Keratinocyte (primary cell): ENCODE measurements around the gene ZDHHC24. TPM values are rescaled to one million over a fixed set of nuclear protein-coding genes. Genes with fewer than 3 reads are reported as not detected.
A peak's percentile ranks its signal among the peaks of the same experiment; 100 is the strongest.
"Not testable (repeated sequence)": the region's sequence is repeated elsewhere in the genome, so short reads cannot be mapped to it uniquely, and the experiment has no call there.

Experiments
- DNase-seq: peaks from one replicate; pipeline ENCODE4 v3.0.0-alpha.2; 2011; ENCODE audit warnings: low read depth, missing footprints, low spot score
- FAIRE-seq: peaks from 2 replicates; lab custom pipeline; 2011; peaks lifted over from hg19 to GRCh38; lab: Jason Lieb, UNC
- H2AFZ ChIP-seq: 2 replicates; pipeline ENCODE4 v1.6.0; 2012; ENCODE audit warnings: low read length, control low read depth, inconsistent platforms; ENCODE audit not compliant: control insufficient read depth
- H3K27ac ChIP-seq: 2 replicates; pipeline ENCODE4 v1.5.1; 2011; ENCODE audit warnings: low read length; ENCODE audit not compliant: control insufficient read depth, insufficient read depth
- H3K27me3 ChIP-seq: 3 replicates; pipeline ENCODE4 v1.6.0; 2011; ENCODE audit warnings: low read length; ENCODE audit not compliant: control insufficient read depth, insufficient read depth; ENCODE audit errors: extremely low read depth
- H3K36me3 ChIP-seq, 2 experiments: 2 replicates in 1 of 2; 3 replicates in 1 of 2; pipeline ENCODE4 v1.5.1; 2011; ENCODE audit warnings: low read length in 2 of 2, mild to moderate bottlenecking in 1 of 2; ENCODE audit not compliant: control insufficient read depth in 2 of 2, insufficient read depth in 2 of 2; ENCODE audit errors: extremely low read depth in 1 of 2
- H3K4me1 ChIP-seq: 3 replicates; pipeline ENCODE4 v1.5.1; 2011; ENCODE audit warnings: low read length; ENCODE audit not compliant: control insufficient read depth, insufficient read depth; ENCODE audit errors: extremely low read depth
- H3K4me2 ChIP-seq: 3 replicates; pipeline ENCODE4 v1.6.0; 2011; ENCODE audit warnings: low read depth, low read length; ENCODE audit not compliant: control insufficient read depth, insufficient read depth; ENCODE audit errors: extremely low read depth
- H3K4me3 ChIP-seq, 3 experiments: fragments of 200-600 bp in 1 of 3; sonication (generic) in 1 of 3; 2 replicates in 2 of 3; 3 replicates in 1 of 3; pipeline ENCODE4 v1.5.1; 2011 to 2016; ENCODE audit warnings: low read length in 3 of 3, mild to moderate bottlenecking in 3 of 3, control low read depth in 2 of 3, inconsistent platforms in 1 of 3, low read depth in 1 of 3, mixed read lengths in 1 of 3, mixed run types in 1 of 3, moderate library complexity in 1 of 3; ENCODE audit not compliant: control insufficient read depth in 2 of 3, insufficient read depth in 2 of 3; ENCODE audit errors: extremely low read depth in 1 of 3
- H3K79me2 ChIP-seq: 2 replicates; pipeline ENCODE4 v1.6.0; 2012; ENCODE audit warnings: low read length; ENCODE audit not compliant: control insufficient read depth, insufficient read depth
- H3K9ac ChIP-seq: 3 replicates; pipeline ENCODE4 v1.6.0; 2011; ENCODE audit warnings: low read length; ENCODE audit not compliant: control insufficient read depth, insufficient read depth; ENCODE audit errors: extremely low read depth
- H3K9me1 ChIP-seq: 3 replicates; pipeline ENCODE4 v1.6.0; 2011; ENCODE audit warnings: low read length; ENCODE audit not compliant: control insufficient read depth, insufficient read depth; ENCODE audit errors: extremely low read depth
- H3K9me3 ChIP-seq: 2 replicates; pipeline ENCODE4 v1.5.1; 2012; ENCODE audit warnings: low read depth, low read length; ENCODE audit not compliant: control insufficient read depth
- H4K20me1 ChIP-seq: 3 replicates; pipeline ENCODE4 v1.6.0; 2011; ENCODE audit warnings: low read length; ENCODE audit not compliant: control insufficient read depth, insufficient read depth; ENCODE audit errors: extremely low read depth
- CTCF ChIP-seq, 3 experiments: IDR thresholded peaks in 1 of 3; conservative IDR thresholded peaks in 1 of 3; optimal IDR thresholded peaks in 1 of 3; 2 replicates in 2 of 3; 3 replicates in 1 of 3; pipeline versions ENCODE3 to v1.5.1; 2011; ENCODE audit warnings: low read length in 3 of 3, mild to moderate bottlenecking in 3 of 3, moderate library complexity in 2 of 3, control low read depth in 1 of 3, inconsistent platforms in 1 of 3; ENCODE audit not compliant: insufficient read depth in 2 of 3; ENCODE audit errors: extremely low read depth in 1 of 3
- EZH2 ChIP-seq: IDR thresholded peaks from one replicate; pipeline ENCODE4 v1.6.1; 2012; ENCODE audit warnings: inconsistent platforms, mild to moderate bottlenecking, low read length, moderate library complexity
- dilution Hi-C: fragments of 300-500 bp; cut with MboI; formaldehyde crosslinking; loops from one replicate; pipeline ENCODE4 v1.7.0; 2020; ENCODE audit warnings: low sequenced_read_pairs; ENCODE audit not compliant: extremely low pct_ligation_motif_present
- polyA plus RNA-seq, 5 experiments: library from polyadenylated mRNA; depleted of rRNA in 3 of 5; stranded (reverse) in 3 of 5; stranded (forward) in 1 of 5; unstranded in 1 of 5; fragments of >200 nt; gene quantifications; 1 replicate in 1 of 5; 2 replicates in 3 of 5; 3 replicates in 1 of 5; pipeline versions ENCODE4 v1.2.1 to v1.2.3, GENCODE V29; 2011 to 2012; ENCODE audit warnings: missing spikeins in 2 of 5, low read depth in 1 of 5, low replicate concordance in 1 of 5

ZDHHC24 gene
- polyA plus RNA-seq, 1 donor (not counting 4 experiments of a cell fraction or from before 2014, with no cell fraction given) = 4.8 TPM

- Histone ChIP-seq H3K36me3 (peaks cover 0 to 6% of the 10 kb centered on the region in 2 experiments), H2AFZ (peak within 1 kb of the TSS; percentile 92), H3K4me3 (peak within 1 kb of the TSS; percentile 81 to 94 (median 82)), H3K9me3 (no peaks in the 10 kb centered on the region), H3K9me1 (no peaks in the 10 kb centered on the region), H3K79me2 (no peaks in the 10 kb centered on the region), H3K27ac (peak within 1 kb of the TSS; percentile 63), H3K4me2 (peak within 1 kb of the TSS; percentile 94), H3K4me1 (peaks cover 6% of the 10 kb centered on the region), H4K20me1 (no peaks in the 10 kb centered on the region), H3K27me3 (peaks cover 18% of the 10 kb centered on the region), H3K9ac (peak within 1 kb of the TSS; percentile 89)
- dilution Hi-C loops = no loop called here
- DNase-seq (no peak), FAIRE-seq (no peak)
- TF ChIP-seq EZH2 (no peak), CTCF (optimal IDR thresholded peaks at IDR 0.05 in 1 of 3, IDR thresholded peaks at IDR 0.05 in 1 of 3, conservative IDR thresholded peaks at IDR 0.05 in 1 of 3; ENCODE audit: extremely low read depth in 1 of 3, insufficient read depth in 2 of 3, low read length in 3 of 3) (no peak)
Measured at GRCh38 chr11:66546368-66546965, 619 bp upstream of the ZDHHC24 start, which contains the start of gene ACTN3. Gene ACTN3, plus strand, starts transcription at chr11:66546903. Its CDS starts 35 bp downstream, at chr11:66546938.

GRCh38 chr11:66544952-66545351 lies 896 bp downstream of the ZDHHC24 start:
- H3K4me2 ChIP-seq = peak overlapping the region; percentile 94
- DNase-seq, H3K27ac ChIP-seq, H3K9me1 ChIP-seq, H4K20me1 ChIP-seq, H3K4me1 ChIP-seq, H2AFZ ChIP-seq, H3K36me3 ChIP-seq, dilution Hi-C loops, H3K79me2 ChIP-seq, FAIRE-seq, H3K9me3 ChIP-seq: not testable (repeated sequence)
- peak overlapping the region; percentile 81 to 94 (median 82) for H3K4me3 ChIP-seq
- peaks cover 16% of the 10 kb centered on the region for H3K27me3 ChIP-seq
- peak overlapping the region; percentile 89 for H3K9ac ChIP-seq
